KMS-11 (cell line): ENCODE data around the gene PHF21A.

Source experiments
- H2AFZ ChIP-seq: fragments of 200-600 bp; sonication (generic); 2 replicates; pipeline ENCODE4 v1.6.1; 2016; ENCODE audit warnings: antibody characterized with exemption, mixed run types, low read depth
- H3K27ac ChIP-seq: fragments of 200-600 bp; sonication (generic); 2 replicates; pipeline ENCODE4 v1.6.1; 2016; ENCODE audit warnings: mild to moderate bottlenecking, mixed run types
- H3K27me3 ChIP-seq: fragments of 200-600 bp; sonication (generic); 2 replicates; pipeline ENCODE4 v1.6.1; 2017; ENCODE audit warnings: mild to moderate bottlenecking, low read depth, mixed run types, moderate library complexity; ENCODE audit not compliant: insufficient read depth
- H3K36me3 ChIP-seq: fragments of 200-600 bp; sonication (generic); 2 replicates; pipeline ENCODE4 v1.6.1; 2017; ENCODE audit warnings: mild to moderate bottlenecking, mixed run types; ENCODE audit not compliant: insufficient read depth
- H3K4me1 ChIP-seq: fragments of 200-600 bp; sonication (generic); 2 replicates; pipeline ENCODE4 v1.6.1; 2016; ENCODE audit warnings: mild to moderate bottlenecking, low read depth, mixed run types; ENCODE audit not compliant: poor library complexity, severe bottlenecking
- H3K4me2 ChIP-seq: fragments of 200-600 bp; sonication (generic); 2 replicates; pipeline ENCODE4 v1.7.0; 2016; ENCODE audit warnings: mild to moderate bottlenecking, mixed run types
- H3K4me3 ChIP-seq: fragments of 200-600 bp; sonication (generic); IDR thresholded peaks from 2 replicates; pipeline ENCODE4 v1.6.1; 2017; ENCODE audit warnings: low read depth, low read length, mixed read lengths; ENCODE audit not compliant: insufficient read depth
- H3K79me2 ChIP-seq: fragments of 200-600 bp; sonication (generic); 2 replicates; pipeline ENCODE4 v1.6.1; 2016; ENCODE audit warnings: low read depth, mixed run types; ENCODE audit not compliant: insufficient read depth
- H3K9ac ChIP-seq: fragments of 200-600 bp; sonication (generic); 2 replicates; pipeline ENCODE4 v1.6.1; 2016; ENCODE audit warnings: mild to moderate bottlenecking, mixed run types
- H4K20me1 ChIP-seq: fragments of 200-600 bp; sonication (generic); 2 replicates; pipeline ENCODE4 v1.6.1; 2016; ENCODE audit warnings: mild to moderate bottlenecking, mixed run types; ENCODE audit not compliant: insufficient read depth
- TF ChIP-seq, protein P1 (sequence below): fragments of 200-600 bp; sonication (generic); conservative IDR thresholded peaks from 2 replicates; pipeline ENCODE4 v1.6.1; 2017; ENCODE audit warnings: low read depth, mild to moderate bottlenecking, antibody characterized with exemption, low read length, moderate library complexity, mixed read lengths

The PHF21A gene

DNA sequence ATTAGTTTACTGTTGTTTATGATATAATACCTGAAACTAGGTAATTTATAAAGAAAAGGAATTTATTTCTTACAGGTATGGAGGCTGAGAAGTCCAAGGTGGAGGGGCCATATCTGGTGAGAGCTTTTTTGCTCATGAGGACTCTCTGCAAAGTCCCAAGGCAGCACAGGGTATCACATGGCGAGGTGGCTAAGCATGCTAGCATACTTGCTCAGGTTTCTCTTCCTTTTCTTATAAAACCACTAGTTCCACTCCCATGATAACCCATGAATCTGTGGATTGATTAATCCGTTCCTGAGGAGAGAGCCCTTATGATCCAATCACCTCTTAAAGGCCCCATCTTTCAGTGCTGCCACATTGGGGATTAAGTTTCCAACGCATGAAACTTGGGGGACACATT lies 82.7 kb downstream of the PHF21A start:
- H3K4me1 ChIP-seq = no peaks in the 10 kb centered on the region
- H3K4me3 ChIP-seq = no peak overlapping the region
- no peaks in the 10 kb centered on the region for H3K79me2 ChIP-seq
- no peaks in the 10 kb centered on the region for H3K36me3 ChIP-seq
- TF ChIP-seq, protein P1, sequence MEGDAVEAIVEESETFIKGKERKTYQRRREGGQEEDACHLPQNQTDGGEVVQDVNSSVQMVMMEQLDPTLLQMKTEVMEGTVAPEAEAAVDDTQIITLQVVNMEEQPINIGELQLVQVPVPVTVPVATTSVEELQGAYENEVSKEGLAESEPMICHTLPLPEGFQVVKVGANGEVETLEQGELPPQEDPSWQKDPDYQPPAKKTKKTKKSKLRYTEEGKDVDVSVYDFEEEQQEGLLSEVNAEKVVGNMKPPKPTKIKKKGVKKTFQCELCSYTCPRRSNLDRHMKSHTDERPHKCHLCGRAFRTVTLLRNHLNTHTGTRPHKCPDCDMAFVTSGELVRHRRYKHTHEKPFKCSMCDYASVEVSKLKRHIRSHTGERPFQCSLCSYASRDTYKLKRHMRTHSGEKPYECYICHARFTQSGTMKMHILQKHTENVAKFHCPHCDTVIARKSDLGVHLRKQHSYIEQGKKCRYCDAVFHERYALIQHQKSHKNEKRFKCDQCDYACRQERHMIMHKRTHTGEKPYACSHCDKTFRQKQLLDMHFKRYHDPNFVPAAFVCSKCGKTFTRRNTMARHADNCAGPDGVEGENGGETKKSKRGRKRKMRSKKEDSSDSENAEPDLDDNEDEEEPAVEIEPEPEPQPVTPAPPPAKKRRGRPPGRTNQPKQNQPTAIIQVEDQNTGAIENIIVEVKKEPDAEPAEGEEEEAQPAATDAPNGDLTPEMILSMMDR = no peak
- H3K9ac ChIP-seq = no peak overlapping the region
- H3K27me3 ChIP-seq = no peaks in the 10 kb centered on the region
- no peak overlapping the region for H2AFZ ChIP-seq
- no peak overlapping the region for H3K4me2 ChIP-seq
- no peaks in the 10 kb centered on the region for H4K20me1 ChIP-seq
- H3K27ac ChIP-seq = no peak overlapping the region

DNA sequence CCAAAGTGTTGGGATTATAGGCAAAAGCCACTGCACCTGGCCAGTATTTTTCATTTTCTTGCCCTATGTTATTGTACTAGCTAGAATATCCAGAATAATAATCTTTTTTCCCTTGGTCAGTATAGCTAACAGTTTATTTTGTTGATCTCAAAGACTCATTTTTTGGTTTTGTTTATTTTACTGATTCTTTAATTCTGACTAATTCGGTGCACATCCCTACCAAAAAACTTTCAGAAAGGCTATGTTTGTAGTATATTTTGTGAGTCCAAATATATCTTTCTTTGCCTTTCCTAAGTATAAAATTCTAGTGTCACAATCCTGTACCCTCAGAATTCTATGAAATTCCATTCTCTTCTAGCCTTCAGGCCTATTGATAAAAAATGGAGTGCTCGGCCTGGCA lies 84.3 kb downstream of the PHF21A start:
- Histone ChIP-seq H3K9ac (no peak overlapping the region), H4K20me1 (no peaks in the 10 kb centered on the region), H3K36me3 (no peaks in the 10 kb centered on the region), H3K4me3 (no peak overlapping the region), H2AFZ (no peak overlapping the region), H3K4me2 (no peak overlapping the region), H3K27ac (no peak overlapping the region), H3K27me3 (no peaks in the 10 kb centered on the region), H3K4me1 (no peaks in the 10 kb centered on the region), H3K79me2 (no peaks in the 10 kb centered on the region)
- TF ChIP-seq, protein P1 = no peak

DNA sequence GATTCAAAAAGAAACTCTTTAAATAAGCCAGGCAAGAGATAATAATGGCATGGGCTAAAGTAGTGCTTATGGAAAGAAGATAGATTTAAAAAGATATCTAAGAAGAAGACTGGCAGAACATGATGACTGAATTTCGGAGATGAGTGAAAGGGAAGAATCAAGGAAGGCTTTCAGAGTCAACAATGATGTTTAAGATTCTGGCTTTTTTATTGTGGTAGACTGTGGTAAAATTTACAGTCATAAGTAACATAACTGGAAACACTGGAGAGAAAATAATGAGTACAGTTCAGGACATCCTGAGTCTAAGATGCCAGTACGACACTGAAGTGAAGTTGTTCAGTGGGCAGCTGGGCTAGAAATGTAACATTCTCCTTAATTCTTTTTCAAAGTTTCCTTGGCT lies 85.2 kb downstream of the PHF21A start:
- Histone ChIP-seq H3K27me3 (no peaks in the 10 kb centered on the region), H3K36me3 (no peaks in the 10 kb centered on the region), H3K27ac (no peak overlapping the region), H4K20me1 (no peaks in the 10 kb centered on the region), H3K4me1 (no peaks in the 10 kb centered on the region), H2AFZ (no peak overlapping the region), H3K4me3 (no peak overlapping the region), H3K9ac (no peak overlapping the region), H3K4me2 (no peak overlapping the region), H3K79me2 (no peaks in the 10 kb centered on the region)
- TF ChIP-seq, protein P1 = no peak

DNA sequence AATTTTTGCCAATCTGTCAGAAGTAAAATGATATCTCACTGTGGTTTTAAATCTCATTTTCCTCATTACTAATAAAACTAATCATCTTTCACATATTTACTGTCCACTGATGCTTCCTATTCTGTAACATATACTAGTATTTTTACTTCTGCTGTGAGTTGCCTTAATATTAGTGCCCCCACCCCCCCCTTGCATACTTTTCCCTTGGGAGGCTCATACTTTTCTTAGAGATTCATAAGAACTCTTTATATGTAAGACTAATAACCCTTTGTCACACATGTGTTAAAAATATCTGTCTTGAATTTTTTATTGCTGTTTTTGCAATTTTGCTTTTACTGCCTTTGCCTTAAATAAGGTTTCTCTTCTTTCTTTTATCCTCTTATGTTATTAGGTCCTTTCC lies 87.2 kb downstream of the PHF21A start:
- Histone ChIP-seq H3K27ac (no peak overlapping the region), H3K79me2 (no peaks in the 10 kb centered on the region), H3K4me2 (no peak overlapping the region), H3K36me3 (no peaks in the 10 kb centered on the region), H3K4me1 (no peaks in the 10 kb centered on the region), H3K27me3 (no peaks in the 10 kb centered on the region), H4K20me1 (no peaks in the 10 kb centered on the region), H3K9ac (no peak overlapping the region), H2AFZ (no peak overlapping the region), H3K4me3 (no peak overlapping the region)
- TF ChIP-seq, protein P1 = no peak
